ENCODE results near the gene GPR180. TPM values are rescaled to one million over a fixed set of nuclear protein-coding genes. Genes with fewer than 3 reads are reported as not detected.

GPR180 gene
- total RNA-seq, result 5.6 TPM

DNA sequence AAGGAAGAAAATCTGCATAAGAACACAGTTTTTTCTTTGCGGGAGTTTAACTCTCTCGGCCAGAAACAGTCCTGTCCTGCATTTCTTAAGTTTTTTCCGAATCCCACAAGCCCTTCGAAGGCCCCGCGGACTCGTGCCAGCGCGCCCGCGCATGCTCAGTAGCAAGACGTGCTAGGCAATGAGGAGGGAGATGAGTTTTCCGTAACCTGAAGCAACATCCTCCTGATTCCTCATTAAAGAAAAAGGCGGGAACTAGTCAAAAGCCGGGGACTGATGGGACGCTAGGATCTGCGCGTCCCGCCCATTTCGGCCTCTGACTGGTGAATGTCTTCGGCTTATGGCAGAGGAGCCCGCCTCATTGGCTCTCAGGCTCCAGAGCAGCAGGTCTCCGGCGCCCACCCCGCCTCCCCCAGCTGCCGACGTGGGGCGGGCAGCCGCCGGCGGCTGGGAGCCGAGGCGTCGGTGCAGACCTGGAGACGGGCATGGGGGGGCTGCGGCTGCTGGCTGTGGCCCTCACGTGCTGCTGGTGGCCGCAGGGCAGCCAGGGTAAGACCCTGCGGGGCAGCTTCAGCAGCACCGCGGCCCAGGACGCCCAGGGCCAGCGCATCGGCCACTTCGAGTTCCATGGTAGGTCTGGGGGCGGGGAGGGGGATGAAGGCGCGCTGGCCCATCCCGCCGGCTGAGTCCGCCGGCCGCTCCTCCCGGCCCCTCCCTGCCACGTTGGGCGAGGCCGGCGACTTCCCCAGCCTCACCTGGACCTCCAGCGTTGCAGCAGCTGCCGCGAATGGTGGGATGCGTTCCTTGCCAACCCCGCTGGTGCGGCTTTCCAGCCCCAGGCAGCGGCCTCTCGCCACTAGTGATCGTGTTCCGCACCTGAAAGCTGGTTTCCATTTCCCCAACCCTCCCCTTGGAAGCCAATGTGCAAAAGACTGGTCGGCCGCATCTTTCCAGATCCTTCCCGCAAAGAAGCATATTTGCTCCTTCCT is at the start of gene GPR180:
Gene GPR180 (plus strand): TSS at position 412 of the 986 bp plus-strand sequence. CDS start 71 bp downstream, at position 483.
- no peaks in the 10 kb centered on the region for H3K9me3 ChIP-seq
- H3K27me3 ChIP-seq, result no peaks in the 10 kb centered on the region
- TF ChIP-seq POLR2AphosphoS5 (IDR thresholded peaks at IDR 0.05; ENCODE audit: insufficient read depth in 1 of 2, low read depth in 1 of 2), result peak; percentile 86 to 88
- peak in 1 of 2 donors; percentile 72 for TF ChIP-seq POLR2A (IDR thresholded peaks at IDR 0.05)
- no peak for TF ChIP-seq CTCF (IDR thresholded peaks at IDR 0.05)
- intact Hi-C loops (cut with DNase I), result loop anchor here (10.0 kb wide), 1 partner anchor 57 kb away; no protein-coding TSS in a partner anchor
- peak within 1 kb of the TSS; percentile 89 for H3K27ac ChIP-seq
- H3K4me1 ChIP-seq, result no peaks in the 10 kb centered on the region
- no peaks in the 10 kb centered on the region for H3K36me3 ChIP-seq
- H3K4me3 ChIP-seq, result peak within 1 kb of the TSS; percentile 72 to 98
- DNase-seq (ENCODE audit: extremely low spot score in 2 of 2), result peak in 1 of 2 donors; percentile 99

DNA sequence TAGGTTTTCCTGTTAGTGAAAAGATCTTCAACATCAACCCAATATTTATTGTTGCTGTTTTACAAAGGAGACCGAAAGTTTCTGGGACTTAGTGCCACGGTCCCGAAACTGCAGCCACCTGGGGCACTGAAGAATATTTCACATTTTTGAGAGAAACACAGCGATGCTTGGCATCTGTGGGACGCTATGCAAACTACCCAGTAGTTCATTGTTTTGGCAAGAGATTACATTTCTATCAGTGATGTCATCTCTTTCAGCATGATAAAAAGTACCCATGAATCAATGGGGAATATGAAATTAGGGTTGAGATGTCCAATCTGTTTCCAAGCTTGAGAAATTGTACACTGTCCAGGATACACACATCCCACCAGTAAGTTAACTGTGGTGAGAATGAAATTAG is 49.6 kb upstream of the GPR180 start:
- no peaks in the 10 kb centered on the region for H3K9me3 ChIP-seq
- no peaks in the 10 kb centered on the region for H3K36me3 ChIP-seq
- no peak for DNase-seq (ENCODE audit: extremely low spot score in 2 of 2)
- H3K4me1 ChIP-seq, result peaks cover 9% of the 10 kb centered on the region
- H3K27ac ChIP-seq, result no peak overlapping the region
- intact Hi-C loops (cut with DNase I), result no loop called here
- H3K4me3 ChIP-seq, result no peak overlapping the region
- TF ChIP-seq CTCF (IDR thresholded peaks at IDR 0.05) (no peak), POLR2AphosphoS5 (IDR thresholded peaks at IDR 0.05; ENCODE audit: insufficient read depth in 1 of 2, low read depth in 1 of 2) (no peak), POLR2A (IDR thresholded peaks at IDR 0.05) (no peak)
- no peaks in the 10 kb centered on the region for H3K27me3 ChIP-seq

DNA sequence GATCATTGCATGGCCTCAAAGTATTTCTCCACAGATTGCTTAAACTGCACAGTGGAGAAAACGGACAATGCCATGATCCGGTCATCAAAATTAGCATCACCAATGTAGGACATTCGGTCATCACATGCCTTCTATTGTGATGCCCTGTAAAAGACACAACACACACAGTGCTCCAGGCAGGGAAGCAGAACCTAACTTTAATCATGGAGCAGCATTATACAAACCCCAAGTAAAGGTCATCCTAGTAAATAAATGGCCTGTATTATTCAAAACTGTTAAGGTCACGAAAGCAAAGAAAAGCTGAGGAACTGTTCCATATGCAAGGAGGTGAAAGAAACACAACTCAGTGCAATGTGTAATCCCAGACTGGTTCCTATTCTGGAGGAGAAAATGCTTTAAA is 47.9 kb upstream of the GPR180 start:
- no peaks in the 10 kb centered on the region for H3K36me3 ChIP-seq
- no peak overlapping the region for H3K4me3 ChIP-seq
- no peak for DNase-seq (ENCODE audit: extremely low spot score in 2 of 2)
- H3K27me3 ChIP-seq, result no peaks in the 10 kb centered on the region
- H3K4me1 ChIP-seq, result peaks cover under 1% of the 10 kb centered on the region
- TF ChIP-seq CTCF (IDR thresholded peaks at IDR 0.05) (no peak), POLR2AphosphoS5 (IDR thresholded peaks at IDR 0.05; ENCODE audit: insufficient read depth in 1 of 2, low read depth in 1 of 2) (no peak), POLR2A (IDR thresholded peaks at IDR 0.05) (no peak)
- intact Hi-C loops (cut with DNase I), result no loop called here
- no peak overlapping the region for H3K27ac ChIP-seq
- no peaks in the 10 kb centered on the region for H3K9me3 ChIP-seq

GRCh38 chr13:94556041-94556440 is 45.6 kb upstream of the GPR180 start:
- Histone ChIP-seq H3K36me3 (no peaks in the 10 kb centered on the region), H3K27ac (no peak overlapping the region), H3K4me3 (no peak overlapping the region), H3K27me3 (no peaks in the 10 kb centered on the region), H3K4me1 (no peaks in the 10 kb centered on the region), H3K9me3 (no peaks in the 10 kb centered on the region)
- no peak for DNase-seq (ENCODE audit: extremely low spot score in 2 of 2)
- TF ChIP-seq POLR2AphosphoS5 (IDR thresholded peaks at IDR 0.05; ENCODE audit: insufficient read depth in 1 of 2, low read depth in 1 of 2) (no peak), POLR2A (IDR thresholded peaks at IDR 0.05) (no peak), CTCF (IDR thresholded peaks at IDR 0.05) (no peak)
- intact Hi-C loops (cut with DNase I), result no loop called here

- Histone ChIP-seq H3K27me3 (no peaks in the 10 kb centered on the region), H3K4me3 (no peak overlapping the region), H3K9me3 (no peaks in the 10 kb centered on the region), H3K4me1 (no peaks in the 10 kb centered on the region), H3K27ac (no peak overlapping the region), H3K36me3 (no peaks in the 10 kb centered on the region)
- TF ChIP-seq POLR2A (IDR thresholded peaks at IDR 0.05), result no peak
- no peak for TF ChIP-seq POLR2AphosphoS5 (IDR thresholded peaks at IDR 0.05; ENCODE audit: insufficient read depth in 1 of 2, low read depth in 1 of 2)
- no peak for TF ChIP-seq CTCF (IDR thresholded peaks at IDR 0.05)
- intact Hi-C loops (cut with DNase I), result no loop called here
- DNase-seq (ENCODE audit: extremely low spot score in 2 of 2), result no peak
Observed at GRCh38 chr13:94556621-94557020, 45.0 kb upstream of the GPR180 start.
